ENCODE data around the gene C15orf40.
"Not testable (repeated sequence)": the region's sequence is repeated elsewhere in the genome, so short reads cannot be mapped to it uniquely, and the experiment has no call there.

The C15orf40 gene

GRCh38 chr15:82952158-82953081 lies 59.0 kb downstream of the C15orf40 start, which contains the start of gene HOMER2:
Gene HOMER2 (minus strand): TSS chr15:82952720. CDS start chr15:82952535, 185 bp downstream.
- no peak for DNase-seq (ENCODE audit: low read depth in 2 of 2)

- no peak for DNase-seq (ENCODE audit: low read depth in 2 of 2)
Observed at GRCh38 chr15:82951472-82952157, 59.8 kb downstream of the C15orf40 start.

- no peak for DNase-seq (ENCODE audit: low read depth in 2 of 2)
Observed at GRCh38 chr15:82950746-82951370, 60.6 kb downstream of the C15orf40 start.

GRCh38 chr15:82950295-82950694 lies 61.1 kb downstream of the C15orf40 start:
- no peak for DNase-seq (ENCODE audit: low read depth in 2 of 2)

GRCh38 chr15:82946155-82946701 lies 65.2 kb downstream of the C15orf40 start:
- DNase-seq (ENCODE audit: low read depth in 2 of 2): no peak

- DNase-seq (ENCODE audit: low read depth in 2 of 2): no peak
Observed at GRCh38 chr15:82945326-82945725, 66.1 kb downstream of the C15orf40 start.

GRCh38 chr15:82944821-82945220 lies 66.6 kb downstream of the C15orf40 start:
- no peak for DNase-seq (ENCODE audit: low read depth in 2 of 2)

GRCh38 chr15:82944056-82944455 lies 67.4 kb downstream of the C15orf40 start:
- DNase-seq (ENCODE audit: low read depth in 2 of 2): no peak

- no peak for DNase-seq (ENCODE audit: low read depth in 2 of 2)
Observed at GRCh38 chr15:82943176-82943575, 68.3 kb downstream of the C15orf40 start.

GRCh38 chr15:82942691-82943090 lies 68.7 kb downstream of the C15orf40 start:
- DNase-seq (ENCODE audit: low read depth in 2 of 2): no peak

GRCh38 chr15:82939678-82940077 lies 71.8 kb downstream of the C15orf40 start:
- DNase-seq (ENCODE audit: low read depth in 2 of 2): not testable (repeated sequence)

Data from fibroblast of skin of left biceps (primary cell).